Panc1 (cell line): ENCODE measurements around the gene GNAQ. TPM values are rescaled to one million over a fixed set of nuclear protein-coding genes. Genes with fewer than 3 reads are reported as not detected.

Source experiments
- ATAC-seq: fragments of 200-7000 bp; cut with Tn5 transposase; 2 replicates; pipeline ENCODE4 v1.9.1; 2020; ENCODE audit warnings: mild to moderate bottlenecking, moderate library complexity
- BruUV-seq: library from RNA; stranded (reverse); fragments of 400-500 nt; replicated peaks from 2 replicates; lab custom pipeline; 2021; lab: Mats Ljungman, UMichigan
- CTCF ChIA-PET: fragments of 300-600 bp; sonication (Branson Sonifier 250); formaldehyde crosslinking; loops from one replicate; lab custom pipeline; 2022; ENCODE audit warnings: antibody characterized with exemption; lab: Charles Lee
- POLR2A ChIA-PET: fragments of 300-600 bp; sonication (Branson Sonifier 250); formaldehyde crosslinking; loops from one replicate; lab custom pipeline; 2022; ENCODE audit warnings: antibody characterized with exemption; lab: Charles Lee
- DNase-seq: peaks from one replicate; pipeline ENCODE4 v3.0.0-alpha.2; 2010; ENCODE audit warnings: low read depth, low spot score
- H3K27ac ChIP-seq: 2 replicates; pipeline ENCODE4 v1.5.1; 2011; ENCODE audit warnings: mild to moderate bottlenecking, low read length, inconsistent platforms
- H3K27me3 ChIP-seq: fragments of 200-500 bp; sonication (Bioruptor generic); 2 replicates; pipeline ENCODE4 v1.6.0; 2014; ENCODE audit warnings: low read length, inconsistent platforms; ENCODE audit not compliant: control insufficient read depth, insufficient read depth
- H3K36me3 ChIP-seq: fragments of 200-500 bp; sonication (Bioruptor generic); 2 replicates; pipeline ENCODE4 v1.5.1; 2014; ENCODE audit warnings: inconsistent platforms, mild to moderate bottlenecking, low read length, moderate library complexity; ENCODE audit not compliant: control insufficient read depth, insufficient read depth
- H3K4me1 ChIP-seq: 2 replicates; pipeline ENCODE4 v1.5.1; 2011; ENCODE audit warnings: inconsistent platforms, mild to moderate bottlenecking, low read length, moderate library complexity; ENCODE audit not compliant: control insufficient read depth, insufficient read depth
- H3K4me3 ChIP-seq, 2 experiments: 2 replicates each; pipeline ENCODE4 v1.5.1; 2011 to 2012; ENCODE audit warnings: low read depth in 2 of 2, low read length in 2 of 2, mild to moderate bottlenecking in 2 of 2, inconsistent platforms in 1 of 2, moderate library complexity in 1 of 2
- H3K9me3 ChIP-seq: fragments of 200-500 bp; sonication (Bioruptor generic); 2 replicates; pipeline ENCODE4 v1.5.1; 2014; ENCODE audit warnings: low read depth, mild to moderate bottlenecking, inconsistent platforms, low read length, moderate library complexity; ENCODE audit not compliant: control insufficient read depth, insufficient read depth
- CTCF ChIP-seq: fragments of 450-650 bp; IDR thresholded peaks from 2 replicates; pipeline ENCODE4 v1.5.1; 2017; ENCODE audit warnings: mild to moderate bottlenecking
- POLR2AphosphoS5 ChIP-seq: IDR thresholded peaks from 2 replicates; pipeline ENCODE4 v1.6.1; 2012; ENCODE audit warnings: mild to moderate bottlenecking, low read depth, low read length, moderate library complexity
- REST ChIP-seq, 2 experiments: IDR thresholded peaks; 2 replicates each; pipeline ENCODE4 v1.6.1; 2011 to 2012; ENCODE audit warnings: low read depth in 2 of 2, control low read depth in 1 of 2, low read length in 1 of 2, mild to moderate bottlenecking in 1 of 2, moderate library complexity in 1 of 2; ENCODE audit not compliant: insufficient read depth in 1 of 2
- SIN3A ChIP-seq: IDR thresholded peaks from 2 replicates; pipeline ENCODE4 v1.6.1; 2012; ENCODE audit warnings: low read depth, mild to moderate bottlenecking, low read length, moderate library complexity, borderline replicate concordance; ENCODE audit not compliant: insufficient read depth
- TCF7L2 ChIP-seq: IDR thresholded peaks from 2 replicates; pipeline ENCODE4 v1.6.1; 2011; ENCODE audit warnings: mild to moderate bottlenecking, low read depth, low read length, inconsistent platforms
- in situ Hi-C: cut with HindIII; loops from 2 replicates; pipeline ENCODE4 v1.10.0; 2016; ENCODE audit warnings: low sequenced_read_pairs, low pct_unique_long_range_greater_than_20kb
- intact Hi-C: fragments of 100-400 bp; cut with micrococcal nuclease; formaldehyde crosslinking; loops from one replicate; pipeline ENCODE4 v1.10.0; 2022; ENCODE audit not compliant: unreplicated experiment
- total RNA-seq: library from RNA; stranded (reverse); gene quantifications from one replicate; pipeline ENCODE4 v1.2.1, GENCODE V29; 2021; ENCODE audit not compliant: unreplicated experiment

Gene GNAQ
- total RNA-seq, 1 experiment from 2014 or later = 34.5 TPM

GRCh38 chr9:77901018-77901417 lies 130.6 kb downstream of the GNAQ start:
- BruUV-seq = no TSS peak
- ATAC-seq (no peak), DNase-seq (no peak)
- Histone ChIP-seq H3K36me3 (no peaks in the 10 kb centered on the region), H3K4me3 (no peak overlapping the region), H3K27me3 (no peaks in the 10 kb centered on the region), H3K4me1 (no peaks in the 10 kb centered on the region), H3K27ac (no peak overlapping the region), H3K9me3 (no peaks in the 10 kb centered on the region)
- CTCF ChIA-PET = no interaction called here
- in situ Hi-C loops (no loop called here), intact Hi-C loops (no loop called here)
- TF ChIP-seq TCF7L2 (no peak), CTCF (no peak), POLR2AphosphoS5 (no peak), SIN3A (no peak), REST (IDR thresholded peaks at IDR 0.05; ENCODE audit: insufficient read depth in 1 of 2, low read depth in 2 of 2, low read length in 1 of 2) (no peak)
- POLR2A ChIA-PET = no interaction called here

GRCh38 chr9:77899679-77900354 lies 131.8 kb downstream of the GNAQ start:
- Histone ChIP-seq H3K4me3 (no peak overlapping the region), H3K27ac (no peak overlapping the region), H3K36me3 (no peaks in the 10 kb centered on the region), H3K9me3 (no peaks in the 10 kb centered on the region), H3K4me1 (no peaks in the 10 kb centered on the region), H3K27me3 (no peaks in the 10 kb centered on the region)
- no peak for DNase-seq
- ATAC-seq = no peak
- no TSS peak for BruUV-seq
- POLR2A ChIA-PET = no interaction called here
- no peak for TF ChIP-seq POLR2AphosphoS5
- TF ChIP-seq TCF7L2 = no peak
- TF ChIP-seq CTCF = no peak
- no peak for TF ChIP-seq SIN3A
- TF ChIP-seq REST (IDR thresholded peaks at IDR 0.05; ENCODE audit: insufficient read depth in 1 of 2, low read depth in 2 of 2, low read length in 1 of 2) = no peak
- CTCF ChIA-PET = no interaction called here
- intact Hi-C loops (no loop called here), in situ Hi-C loops (no loop called here)
